IMR-90 (cell line): Measurements from ENCODE around the gene NIPSNAP3A. TPM values are rescaled to one million over a fixed set of nuclear protein-coding genes. Genes with fewer than 3 reads are reported as not detected.

Experiments used
- ATAC-seq: fragments of 200-7000 bp; cut with Tn5 transposase; 2 replicates; pipeline ENCODE4 v1.9.1; 2020; ENCODE audit warnings: low read depth, mild to moderate bottlenecking, moderate library complexity
- BruUV-seq: library from RNA; stranded (reverse); fragments of 400-500 nt; replicated peaks from 2 replicates; lab custom pipeline; 2021; lab: Mats Ljungman, UMichigan
- CTCF ChIA-PET: fragments of 300-600 bp; formaldehyde crosslinking; extraction: SDS; loops from one replicate; lab custom pipeline; 2021; ENCODE audit warnings: antibody characterized with exemption; lab: Yijun Ruan, JAX
- POLR2A ChIA-PET: fragments of 300-600 bp; sonication (Branson Sonifier 250); formaldehyde crosslinking; loops from one replicate; lab custom pipeline; 2022; ENCODE audit warnings: antibody characterized with exemption; ENCODE audit not compliant: unreplicated experiment; lab: Charles Lee
- DNase-seq: peaks from one replicate; pipeline ENCODE4 v3.0.0; 2013
- H2AFZ ChIP-seq: replicated peaks from 2 replicates; pipeline ENCODE3; 2013; ENCODE audit warnings: low read length, mild to moderate bottlenecking; ENCODE audit not compliant: poor library complexity
- H2AK5ac ChIP-seq: 2 replicates; pipeline ENCODE4 v1.6.1; 2013; ENCODE audit warnings: low read depth, low read length, inconsistent platforms
- H2AK9ac ChIP-seq: replicated peaks from 2 replicates; pipeline ENCODE3; 2013; ENCODE audit warnings: mild to moderate bottlenecking, low read depth, low read length, moderate library complexity; ENCODE audit not compliant: poor library complexity
- H2BK120ac ChIP-seq: 2 replicates; pipeline ENCODE4 v1.6.1; 2013; ENCODE audit warnings: low read depth, low read length, inconsistent platforms
- H2BK15ac ChIP-seq: 3 replicates; pipeline ENCODE4 v1.6.1; 2013; ENCODE audit warnings: low read depth, low read length, inconsistent platforms
- H2BK20ac ChIP-seq: 2 replicates; pipeline ENCODE4 v1.6.1; 2013; ENCODE audit warnings: low read depth, mild to moderate bottlenecking, inconsistent platforms, low read length, moderate library complexity
- H2BK5ac ChIP-seq: 2 replicates; pipeline ENCODE4 v1.6.1; 2013; ENCODE audit warnings: mild to moderate bottlenecking, low read depth, low read length, inconsistent platforms; ENCODE audit not compliant: poor library complexity, severe bottlenecking
- H3K14ac ChIP-seq: replicated peaks from 2 replicates; pipeline ENCODE4 v1.6.1; 2013; ENCODE audit warnings: low read depth, low read length, inconsistent platforms
- H3K18ac ChIP-seq: 2 replicates; pipeline ENCODE4 v1.6.1; 2013; ENCODE audit warnings: low read depth, low read length, control low read depth
- H3K23ac ChIP-seq: 2 replicates; pipeline ENCODE4 v1.6.1; 2013; ENCODE audit warnings: low read depth, low read length, inconsistent platforms
- H3K27ac ChIP-seq: 2 replicates; pipeline ENCODE4 v1.5.1; 2013; ENCODE audit warnings: mild to moderate bottlenecking, control low read depth, low read length; ENCODE audit not compliant: insufficient read depth
- H3K27me3 ChIP-seq: 2 replicates; pipeline ENCODE4 v1.6.1; 2013; ENCODE audit warnings: low read length; ENCODE audit not compliant: control insufficient read depth, insufficient read depth
- H3K36me3 ChIP-seq: 2 replicates; pipeline ENCODE4 v1.6.1; 2013; ENCODE audit warnings: low read length, mixed read lengths; ENCODE audit not compliant: control insufficient read depth, insufficient read depth
- H3K4ac ChIP-seq: 2 replicates; pipeline ENCODE4 v1.6.1; 2013; ENCODE audit warnings: low read depth, low read length, inconsistent platforms
- H3K4me1 ChIP-seq: 2 replicates; pipeline ENCODE4 v1.6.1; 2013; ENCODE audit warnings: low read length, mixed read lengths; ENCODE audit not compliant: control insufficient read depth, insufficient read depth
- H3K4me2 ChIP-seq: 2 replicates; pipeline ENCODE4 v1.6.1; 2013; ENCODE audit warnings: low read depth, mild to moderate bottlenecking, control low read depth, low read length, moderate library complexity
- H3K4me3 ChIP-seq: 2 replicates; pipeline ENCODE4 v1.5.1; 2013; ENCODE audit warnings: low read depth, mild to moderate bottlenecking, control low read depth, low read length, moderate library complexity; ENCODE audit not compliant: insufficient read depth
- H3K56ac ChIP-seq: 2 replicates; pipeline ENCODE4 v1.6.1; 2013; ENCODE audit warnings: low read length, inconsistent platforms; ENCODE audit not compliant: insufficient read depth; ENCODE audit errors: extremely low read depth
- H3K79me1 ChIP-seq, 2 experiments: 2 replicates each; pipeline ENCODE4 v1.6.1; 2013; ENCODE audit warnings: low read length in 2 of 2, inconsistent platforms in 1 of 2, low read depth in 1 of 2
- H3K9ac ChIP-seq: 2 replicates; pipeline ENCODE4 v1.6.1; 2013; ENCODE audit warnings: low read depth, low read length, control low read depth
- H3K9me1 ChIP-seq: 2 replicates; pipeline ENCODE4 v1.6.1; 2013; ENCODE audit warnings: low read length, inconsistent platforms; ENCODE audit not compliant: insufficient read depth
- H3K9me3 ChIP-seq: 2 replicates; pipeline ENCODE4 v1.6.1; 2013; ENCODE audit warnings: low read length; ENCODE audit not compliant: control insufficient read depth, insufficient read depth
- H4K20me1 ChIP-seq: 2 replicates; pipeline ENCODE4 v1.6.1; 2013; ENCODE audit warnings: low read length, inconsistent platforms; ENCODE audit not compliant: insufficient read depth
- H4K5ac ChIP-seq: 2 replicates; pipeline ENCODE4 v1.6.1; 2013; ENCODE audit warnings: mild to moderate bottlenecking, low read depth, low read length, control low read depth
- H4K8ac ChIP-seq, 2 experiments: 2 replicates each; pipeline ENCODE4 v1.6.1; 2013; ENCODE audit warnings: low read depth in 2 of 2, low read length in 2 of 2, control low read depth in 1 of 2, inconsistent platforms in 1 of 2
- H4K91ac ChIP-seq: 2 replicates; pipeline ENCODE4 v1.6.1; 2013; ENCODE audit warnings: low read depth, low read length, inconsistent platforms; ENCODE audit not compliant: insufficient read depth
- BHLHE40 ChIP-seq: fragments of 150-350 bp; IDR thresholded peaks from 2 replicates; pipeline ENCODE4 v1.6.1; 2016; ENCODE audit warnings: mild to moderate bottlenecking, low read depth, low read length
- MAFK ChIP-seq: IDR thresholded peaks from 2 replicates; pipeline ENCODE4 v1.6.1; 2012; ENCODE audit warnings: low read depth, low read length, improper control_type of control experiment
- MAZ ChIP-seq: IDR thresholded peaks from 2 replicates; pipeline ENCODE4 v1.6.1; 2012; ENCODE audit warnings: low read depth, mild to moderate bottlenecking, low read length, improper control_type of control experiment, moderate library complexity, borderline replicate concordance
- NFE2L2 ChIP-seq: fragments of 150-350 bp; IDR thresholded peaks from 2 replicates; pipeline ENCODE4 v1.6.1; 2016; ENCODE audit warnings: low read depth, mild to moderate bottlenecking, low read length
- USF2 ChIP-seq: fragments of 150-350 bp; IDR thresholded peaks from 2 replicates; pipeline ENCODE4 v1.6.1; 2017; ENCODE audit warnings: mild to moderate bottlenecking, antibody characterized with exemption, low read length, low read depth
- WGBS, 2 experiments: methylation state at CpG; one replicate each; pipeline versions ENCODE4 v1.1.5 to v1.1.7; 2013; ENCODE audit warnings: missing lambda C conversion rate in 2 of 2; ENCODE audit not compliant: insufficient read length in 1 of 2; ENCODE audit errors: extremely low coverage in 2 of 2; 5-methylcytosine and 5-hydroxymethylcytosine counted together
- dilution Hi-C: fragments of 300-500 bp; cut with HindIII; formaldehyde crosslinking; loops from one replicate; pipeline ENCODE4 v1.14.3; 2018; ENCODE audit warnings: low sequenced_read_pairs; ENCODE audit not compliant: unreplicated experiment
- in situ Hi-C: fragments of 300-500 bp; cut with MboI; formaldehyde crosslinking; loops from 3 replicates; pipeline ENCODE4 v1.14.3; 2019; ENCODE audit warnings: low sequenced_read_pairs, inconsistent platforms, mixed read lengths
- intact Hi-C: fragments of 100-400 bp; cut with micrococcal nuclease; formaldehyde crosslinking; loops from 2 replicates; pipeline ENCODE4 v1.10.0; 2022
- polyA plus RNA-seq, 3 experiments: library from polyadenylated mRNA; depleted of rRNA; stranded (reverse); fragments of >200 nt; gene quantifications; 2 replicates each; pipeline ENCODE4 v1.2.3, GENCODE V29; 2012; ENCODE audit warnings: low replicate concordance in 1 of 3
- total RNA-seq: library from RNA; depleted of rRNA; stranded (reverse); fragments of >200 nt; gene quantifications from 2 replicates; pipeline ENCODE4 v1.2.3, GENCODE V29; 2012

Gene NIPSNAP3A
- total and polyA plus RNA-seq, 2 of the 4 experiments (the other 2 are of a cell fraction) = 21.4 to 32.1 TPM

- Histone ChIP-seq H3K9ac (no peak overlapping the region), H2BK5ac (no peak overlapping the region), H3K27ac (no peak overlapping the region), H3K4me2 (no peak overlapping the region), H3K4ac (no peak overlapping the region), H3K79me1 (no peaks in the 10 kb centered on the region), H4K20me1 (0 out of 2 replicates have a peak, but pooled peaks cover 3% of the 10 kb centered on the region), H3K23ac (no peak overlapping the region), H3K36me3 (peaks cover 69% of the 10 kb centered on the region), H2AK5ac (no peak overlapping the region), H3K9me3 (no peaks in the 10 kb centered on the region), H3K4me3 (no peak overlapping the region), H4K8ac (no peak overlapping the region), H4K5ac (no peak overlapping the region), H3K4me1 (peaks cover 2% of the 10 kb centered on the region; the same call in 1 of the 2 replicates), H2BK15ac (no peak overlapping the region), H3K56ac (no peak overlapping the region), H2AFZ (no peak overlapping the region), H2BK20ac (no peak overlapping the region), H2AK9ac (no peak overlapping the region), H3K14ac (no peak overlapping the region), H2BK120ac (no peak overlapping the region), H4K91ac (no peak overlapping the region), H3K27me3 (no peaks in the 10 kb centered on the region), H3K18ac (no peak overlapping the region), H3K9me1 (peaks cover 9% of the 10 kb centered on the region)
- ATAC-seq = no peak
- BruUV-seq = no TSS peak
- dilution Hi-C loops (no loop called here), in situ Hi-C loops (no loop called here), intact Hi-C loops (no loop called here)
- TF ChIP-seq NFE2L2 (no peak), BHLHE40 (no peak), MAZ (no peak), MAFK (no peak), USF2 (no peak)
- WGBS, 2 experiments = no CpG with 5 or more reads among the region's 3 CpGs
- ChIA-PET POLR2A (no interaction called here), CTCF (no interaction called here)
- DNase-seq = no peak
Measured at GRCh38 chr9:104795857-104796256, 48.4 kb downstream of the NIPSNAP3A start.
